Activated CD8-positive, alpha-beta memory T cell treated with anti-CD3 and anti-CD28 coated beads for 48 hours (primary cell): ENCODE results near the gene NDUFS5.
"Not testable (repeated sequence)": the region's sequence is repeated elsewhere in the genome, so short reads cannot be mapped to it uniquely, and the experiment has no call there.

Source experiments
- DNase-seq, 3 experiments: peaks; one replicate each; pipeline ENCODE4 v3.0.0-alpha.2; 2020; ENCODE audit warnings: low read depth in 2 of 3, low spot score in 2 of 3

Gene NDUFS5

GRCh38 chr1:39014956-39015355, 11.2 kb upstream of the NDUFS5 start:
- not testable (repeated sequence) for DNase-seq

- no peak for DNase-seq
Measured at GRCh38 chr1:39016604-39017171, 9.5 kb upstream of the NDUFS5 start.

- no peak for DNase-seq
Measured at GRCh38 chr1:39017266-39017665, 8.9 kb upstream of the NDUFS5 start.

GRCh38 chr1:39020494-39020893, 5.7 kb upstream of the NDUFS5 start:
- DNase-seq: not testable (repeated sequence)

- DNase-seq: no peak
Measured at GRCh38 chr1:39021426-39021825, 4.7 kb upstream of the NDUFS5 start.

- DNase-seq: no peak
Measured at GRCh38 chr1:39023140-39023539, 3.0 kb upstream of the NDUFS5 start.

- no peak for DNase-seq
Measured at GRCh38 chr1:39026866-39027507, 837 bp downstream of the NDUFS5 start.

- DNase-seq: no peak
Measured at GRCh38 chr1:39034114-39034654, 8.0 kb downstream of the NDUFS5 start.

- no peak for DNase-seq
Measured at GRCh38 chr1:39036678-39037077, 10.5 kb downstream of the NDUFS5 start.

- DNase-seq: no peak
Measured at GRCh38 chr1:39043513-39043912, 17.4 kb downstream of the NDUFS5 start.

GRCh38 chr1:39044762-39045161, 18.6 kb downstream of the NDUFS5 start:
- no peak for DNase-seq

GRCh38 chr1:39045231-39045630, 19.1 kb downstream of the NDUFS5 start:
- no peak for DNase-seq

- DNase-seq: no peak
Measured at GRCh38 chr1:39046613-39047210, 20.6 kb downstream of the NDUFS5 start.

GRCh38 chr1:39047374-39048229, 21.5 kb downstream of the NDUFS5 start:
- no peak for DNase-seq

GRCh38 chr1:39048745-39049370, 22.7 kb downstream of the NDUFS5 start:
- no peak for DNase-seq

GRCh38 chr1:39050001-39050400, 23.9 kb downstream of the NDUFS5 start:
- DNase-seq: no peak

GRCh38 chr1:39051193-39051850, 25.2 kb downstream of the NDUFS5 start:
- DNase-seq: not testable (repeated sequence)

GRCh38 chr1:39051956-39052355, 25.8 kb downstream of the NDUFS5 start:
- DNase-seq: no peak

- not testable (repeated sequence) for DNase-seq
Measured at GRCh38 chr1:39055213-39055710, 29.1 kb downstream of the NDUFS5 start.

GRCh38 chr1:39061516-39061915, 35.4 kb downstream of the NDUFS5 start:
- DNase-seq: not testable (repeated sequence)
